ENCODE measurements around the gene CNTD1.

GRCh38 chr17:42832213-42832933, 33.7 kb downstream of the CNTD1 start:
- TF ChIP-seq CTCF (conservative IDR thresholded peaks at IDR 0.05 in 1 of 2, IDR thresholded peaks at IDR 0.05 in 1 of 2; ENCODE audit: low read depth in 1 of 2, low read length in 2 of 2) (no peak), EZH2 (IDR thresholded peaks at IDR 0.05; ENCODE audit: low read length, missing control alignments) (no peak)

All from fibroblast of lung (primary cell).